ENCODE results near the gene PTPN1.
"Not testable (repeated sequence)": the region's sequence is repeated elsewhere in the genome, so short reads cannot be mapped to it uniquely, and the experiment has no call there.

PTPN1 gene

GRCh38 chr20:50482396-50482981, 27.7 kb upstream of the PTPN1 start:
- no peak for DNase-seq

GRCh38 chr20:50484271-50484976, 25.8 kb upstream of the PTPN1 start:
- DNase-seq, result no peak

GRCh38 chr20:50487397-50487796, 22.8 kb upstream of the PTPN1 start:
- DNase-seq, result no peak

GRCh38 chr20:50488236-50488806, 21.9 kb upstream of the PTPN1 start:
- DNase-seq, result no peak

GRCh38 chr20:50491168-50491567, 19.0 kb upstream of the PTPN1 start:
- DNase-seq, result no peak

- no peak for DNase-seq
Observed at GRCh38 chr20:50491926-50492634, 18.1 kb upstream of the PTPN1 start.

- DNase-seq, result no peak
Observed at GRCh38 chr20:50493881-50494253, 16.3 kb upstream of the PTPN1 start.

GRCh38 chr20:50494428-50494827, 15.8 kb upstream of the PTPN1 start:
- DNase-seq, result no peak

GRCh38 chr20:50496773-50497385, 13.3 kb upstream of the PTPN1 start:
- DNase-seq, result no peak

- DNase-seq, result no peak
Observed at GRCh38 chr20:50498071-50498776, 12.0 kb upstream of the PTPN1 start.

- DNase-seq, result no peak
Observed at GRCh38 chr20:50499938-50500337, 10.2 kb upstream of the PTPN1 start.

GRCh38 chr20:50501972-50502745, 8.0 kb upstream of the PTPN1 start:
- DNase-seq, result no peak

- no peak for DNase-seq
Observed at GRCh38 chr20:50504231-50504823, 5.9 kb upstream of the PTPN1 start.

- DNase-seq, result no peak
Observed at GRCh38 chr20:50506270-50506579, 4.0 kb upstream of the PTPN1 start.

- DNase-seq, result not testable (repeated sequence)
Observed at GRCh38 chr20:50507745-50508144, 2.4 kb upstream of the PTPN1 start.

GRCh38 chr20:50508171-50508755, 1.9 kb upstream of the PTPN1 start:
- DNase-seq, result no peak

- no peak for DNase-seq
Observed at GRCh38 chr20:50510706-50511542, 741 bp downstream of the PTPN1 start.

GRCh38 chr20:50512323-50512722, 2.1 kb downstream of the PTPN1 start:
- no peak for DNase-seq

GRCh38 chr20:50513169-50514034, 3.2 kb downstream of the PTPN1 start:
- DNase-seq, result no peak

GRCh38 chr20:50514035-50514337, 3.8 kb downstream of the PTPN1 start:
- no peak for DNase-seq

All from hippocampal formation (tissue), 2 donors.